Measurements from ENCODE around the gene CBARP. TPM values are rescaled to one million over a fixed set of nuclear protein-coding genes. Genes with fewer than 3 reads are reported as not detected.

Gene CBARP
- total and polyA plus RNA-seq, 2 of the 13 experiments (the other 11 are each of a cell fraction or from before 2014, with no cell fraction given) = 1.2 to 1.4 TPM

GRCh38 chr19:1239796-1240737 lies 2.3 kb upstream of the CBARP start (continued):
- TF ChIP-seq NCOR1 (IDR thresholded peaks at IDR 0.05; ENCODE audit: borderline replicate concordance, low read length) (no peak), CREB1 (IDR thresholded peaks at IDR 0.05) (peak; percentile 99), CREB1 (CRISPR knock-in tag; IDR thresholded peaks at IDR 0.05) (no peak), ZNF280D (CRISPR knock-in tag; IDR thresholded peaks at IDR 0.05) (no peak), TBP (CRISPR knock-in tag; IDR thresholded peaks at IDR 0.05) (no peak), RFX3 (CRISPR knock-in tag; IDR thresholded peaks at IDR 0.05) (no peak), TP53 (CRISPR knock-in tag; conservative IDR thresholded peaks at IDR 0.05) (no peak), GPN1 (CRISPR knock-in tag; IDR thresholded peaks at IDR 0.05; ENCODE audit: borderline replicate concordance) (no peak), HOMEZ (CRISPR knock-in tag; IDR thresholded peaks at IDR 0.05; ENCODE audit: low read depth) (no peak), KDM1A (CRISPR knock-in tag; IDR thresholded peaks at IDR 0.05) (no peak), ZNF782 (CRISPR knock-in tag; IDR thresholded peaks at IDR 0.05; ENCODE audit: borderline replicate concordance) (no peak), THAP9 (CRISPR knock-in tag; IDR thresholded peaks at IDR 0.05; ENCODE audit: borderline replicate concordance) (no peak), MYNN (CRISPR knock-in tag; IDR thresholded peaks at IDR 0.05; ENCODE audit: low read depth) (no peak), PHF21A (CRISPR knock-in tag; IDR thresholded peaks at IDR 0.05) (no peak; the same call in 1 of the 2 replicates), RELA (CRISPR knock-in tag; IDR thresholded peaks at IDR 0.05) (no peak), TARDBP (CRISPR knock-in tag; IDR thresholded peaks at IDR 0.05) (no peak), SPEN (CRISPR knock-in tag; IDR thresholded peaks at IDR 0.05; ENCODE audit: low read depth) (peak; percentile 78), MIXL1 (CRISPR knock-in tag; IDR thresholded peaks at IDR 0.05) (no peak)
- TF ChIP-seq, protein P1, sequence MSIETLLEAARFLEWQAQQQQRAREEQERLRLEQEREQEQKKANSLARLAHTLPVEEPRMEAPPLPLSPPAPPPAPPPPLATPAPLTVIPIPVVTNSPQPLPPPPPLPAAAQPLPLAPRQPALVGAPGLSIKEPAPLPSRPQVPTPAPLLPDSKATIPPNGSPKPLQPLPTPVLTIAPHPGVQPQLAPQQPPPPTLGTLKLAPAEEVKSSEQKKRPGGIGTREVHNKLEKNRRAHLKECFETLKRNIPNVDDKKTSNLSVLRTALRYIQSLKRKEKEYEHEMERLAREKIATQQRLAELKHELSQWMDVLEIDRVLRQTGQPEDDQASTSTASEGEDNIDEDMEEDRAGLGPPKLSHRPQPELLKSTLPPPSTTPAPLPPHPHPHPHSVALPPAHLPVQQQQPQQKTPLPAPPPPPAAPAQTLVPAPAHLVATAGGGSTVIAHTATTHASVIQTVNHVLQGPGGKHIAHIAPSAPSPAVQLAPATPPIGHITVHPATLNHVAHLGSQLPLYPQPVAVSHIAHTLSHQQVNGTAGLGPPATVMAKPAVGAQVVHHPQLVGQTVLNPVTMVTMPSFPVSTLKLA (IDR thresholded peaks at IDR 0.05) = no peak
- TF ChIP-seq, protein P2, sequence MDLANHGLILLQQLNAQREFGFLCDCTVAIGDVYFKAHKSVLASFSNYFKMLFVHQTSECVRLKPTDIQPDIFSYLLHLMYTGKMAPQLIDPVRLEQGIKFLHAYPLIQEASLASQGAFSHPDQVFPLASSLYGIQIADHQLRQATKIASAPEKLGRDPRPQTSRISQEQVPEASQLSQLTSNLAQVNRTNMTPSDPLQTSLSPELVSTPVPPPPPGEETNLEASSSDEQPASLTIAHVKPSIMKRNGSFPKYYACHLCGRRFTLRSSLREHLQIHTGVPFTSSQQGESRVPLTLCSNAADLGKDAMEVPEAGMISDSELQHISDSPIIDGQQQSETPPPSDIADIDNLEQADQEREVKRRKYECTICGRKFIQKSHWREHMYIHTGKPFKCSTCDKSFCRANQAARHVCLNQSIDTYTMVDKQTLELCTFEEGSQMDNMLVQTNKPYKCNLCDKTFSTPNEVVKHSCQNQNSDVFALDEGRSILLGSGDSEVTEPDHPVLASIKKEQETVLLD (CRISPR knock-in tag; IDR thresholded peaks at IDR 0.05; ENCODE audit: low read depth) = no peak
